ENCODE measurements around the gene INPP4B.

Gene INPP4B

GRCh38 chr4:142727149-142727548 is 119.0 kb downstream of the INPP4B start:
- DNase-seq (ENCODE audit: low spot score), result no peak

- DNase-seq (ENCODE audit: low spot score), result no peak
Measured at GRCh38 chr4:142725886-142726285, 120.2 kb downstream of the INPP4B start.

- no peak for DNase-seq (ENCODE audit: low spot score)
Measured at GRCh38 chr4:142721187-142721586, 124.9 kb downstream of the INPP4B start.

GRCh38 chr4:142719854-142720541 is 126.1 kb downstream of the INPP4B start:
- DNase-seq (ENCODE audit: low spot score), result no peak

GRCh38 chr4:142718981-142719380 is 127.1 kb downstream of the INPP4B start:
- DNase-seq (ENCODE audit: low spot score), result no peak

- no peak for DNase-seq (ENCODE audit: low spot score)
Measured at GRCh38 chr4:142715727-142716126, 130.4 kb downstream of the INPP4B start.

GRCh38 chr4:142713282-142714030 is 132.6 kb downstream of the INPP4B start:
- no peak for DNase-seq (ENCODE audit: low spot score)

- no peak for DNase-seq (ENCODE audit: low spot score)
Measured at GRCh38 chr4:142708231-142708630, 137.9 kb downstream of the INPP4B start.

- DNase-seq (ENCODE audit: low spot score), result no peak
Measured at GRCh38 chr4:142707401-142707800, 138.7 kb downstream of the INPP4B start.

GRCh38 chr4:142706381-142706780 is 139.7 kb downstream of the INPP4B start:
- DNase-seq (ENCODE audit: low spot score), result no peak

- no peak for DNase-seq (ENCODE audit: low spot score)
Measured at GRCh38 chr4:142705820-142706219, 140.3 kb downstream of the INPP4B start.

- no peak for DNase-seq (ENCODE audit: low spot score)
Measured at GRCh38 chr4:142703694-142704309, 142.3 kb downstream of the INPP4B start.

- DNase-seq (ENCODE audit: low spot score), result no peak
Measured at GRCh38 chr4:142701017-142701416, 145.1 kb downstream of the INPP4B start.

- no peak for DNase-seq (ENCODE audit: low spot score)
Measured at GRCh38 chr4:142700531-142700930, 145.6 kb downstream of the INPP4B start.

GRCh38 chr4:142698552-142698951 is 147.5 kb downstream of the INPP4B start:
- DNase-seq (ENCODE audit: low spot score), result no peak

- no peak for DNase-seq (ENCODE audit: low spot score)
Measured at GRCh38 chr4:142697928-142698327, 148.2 kb downstream of the INPP4B start.

- no peak for DNase-seq (ENCODE audit: low spot score)
Measured at GRCh38 chr4:142697320-142697719, 148.8 kb downstream of the INPP4B start.

GRCh38 chr4:142696334-142697122 is 149.6 kb downstream of the INPP4B start:
- DNase-seq (ENCODE audit: low spot score), result no peak

- peak; percentile 1 for DNase-seq (ENCODE audit: low spot score)
Measured at GRCh38 chr4:142690406-142691163, 155.5 kb downstream of the INPP4B start.

GRCh38 chr4:142687547-142688275 is 158.4 kb downstream of the INPP4B start:
- no peak for DNase-seq (ENCODE audit: low spot score)

- no peak for DNase-seq (ENCODE audit: low spot score)
Measured at GRCh38 chr4:142686081-142686480, 160.0 kb downstream of the INPP4B start.
